Measurements from ENCODE around the gene TM9SF1. TPM values are rescaled to one million over a fixed set of nuclear protein-coding genes. Genes with fewer than 3 reads are reported as not detected.
A peak's percentile ranks its signal among the peaks of the same experiment; 100 is the strongest.

Gene TM9SF1
- total and polyA plus RNA-seq, 2 of the 13 experiments (the other 11 are each of a cell fraction or from before 2014, with no cell fraction given), result 83.2 to 110 TPM

- TF ChIP-seq ZNF142 (CRISPR knock-in tag; IDR thresholded peaks at IDR 0.05) (peak; percentile 97), SATB2 (CRISPR knock-in tag; IDR thresholded peaks at IDR 0.05) (peak; percentile 96), BCL6 (CRISPR knock-in tag; IDR thresholded peaks at IDR 0.05) (peak; percentile 64), ZBTB25 (CRISPR knock-in tag; IDR thresholded peaks at IDR 0.05) (peak; percentile 97), ZNF83 (CRISPR knock-in tag; IDR thresholded peaks at IDR 0.05; ENCODE audit: borderline replicate concordance) (peak; percentile 26; the same call in 1 of the 2 replicates), ZNF432 (CRISPR knock-in tag; IDR thresholded peaks at IDR 0.05; ENCODE audit: borderline replicate concordance) (no peak), KDM3A (CRISPR knock-in tag; IDR thresholded peaks at IDR 0.05; ENCODE audit: low read depth) (peak; percentile 96; the same call in 1 of the 2 replicates), ZNF75D (CRISPR knock-in tag; IDR thresholded peaks at IDR 0.05; ENCODE audit: borderline replicate concordance) (peak; percentile 54; the same call in 1 of the 2 replicates), ZFP91 (CRISPR knock-in tag; IDR thresholded peaks at IDR 0.05; ENCODE audit: borderline replicate concordance) (peak; percentile 100), STAG1 (CRISPR knock-in tag; IDR thresholded peaks at IDR 0.05) (peak; percentile 42; the same call in 1 of the 2 replicates), ZNF333 (CRISPR knock-in tag; IDR thresholded peaks at IDR 0.05; ENCODE audit: borderline replicate concordance) (peak; percentile 97), SSRP1 (CRISPR knock-in tag; IDR thresholded peaks at IDR 0.05) (peak; percentile 21; the same call in 1 of the 2 replicates), ZSCAN31 (CRISPR knock-in tag; IDR thresholded peaks at IDR 0.05; ENCODE audit: low read depth) (peak; percentile 96), TAF1 (CRISPR knock-in tag; IDR thresholded peaks at IDR 0.05) (peak; percentile 98), ZNF530 (CRISPR knock-in tag; IDR thresholded peaks at IDR 0.05; ENCODE audit: low read depth) (no peak), ZNF616 (CRISPR knock-in tag; IDR thresholded peaks at IDR 0.05; ENCODE audit: low read depth) (peak; percentile 84; the same call in 1 of the 2 replicates)
Measured at GRCh38 chr14:24212924-24213865, 18.0 kb upstream of the TM9SF1 start, which contains the start of gene CHMP4A (continued).
